Endothelial cell (in vitro differentiated cells): ENCODE data around the gene SMIM34. TPM values are rescaled to one million over a fixed set of nuclear protein-coding genes. Genes with fewer than 3 reads are reported as not detected.
"Not testable (repeated sequence)": the region's sequence is repeated elsewhere in the genome, so short reads cannot be mapped to it uniquely, and the experiment has no call there.

Source experiments
- DNase-seq: peaks from one replicate; pipeline ENCODE4 v3.0.0; 2021; ENCODE audit warnings: low spot score
- H3K27ac Mint-ChIP-seq: one replicate; pipeline ENCODE4 v1.8.0; 2021; ENCODE audit warnings: mixed read lengths, inconsistent platforms; ENCODE audit not compliant: unreplicated experiment
- H3K27me3 Mint-ChIP-seq: one replicate; pipeline ENCODE4 v1.8.0; 2021; ENCODE audit warnings: mild to moderate bottlenecking, moderate library complexity, mixed read lengths, inconsistent platforms; ENCODE audit not compliant: unreplicated experiment
- H3K36me3 Mint-ChIP-seq: one replicate; pipeline ENCODE4 v1.8.0; 2021; ENCODE audit warnings: mild to moderate bottlenecking, low read depth, mixed read lengths, inconsistent platforms; ENCODE audit not compliant: unreplicated experiment
- H3K4me1 Mint-ChIP-seq: one replicate; pipeline ENCODE4 v1.8.0; 2021; ENCODE audit warnings: mild to moderate bottlenecking, mixed read lengths, inconsistent platforms; ENCODE audit not compliant: unreplicated experiment
- H3K4me3 Mint-ChIP-seq: one replicate; pipeline ENCODE4 v1.8.0; 2021; ENCODE audit warnings: mild to moderate bottlenecking, mixed read lengths, inconsistent platforms; ENCODE audit not compliant: unreplicated experiment
- H3K9me3 Mint-ChIP-seq: one replicate; pipeline ENCODE4 v1.8.0; 2021; ENCODE audit warnings: mixed read lengths, inconsistent platforms; ENCODE audit not compliant: unreplicated experiment
- long read RNA-seq: library from polyadenylated mRNA; unstranded; transcript quantifications from one replicate; pipeline ENCODE4 v2.0.0, GENCODE V29; 2020; ENCODE audit not compliant: unreplicated experiment
- total RNA-seq: library from RNA; stranded (reverse); fragmentation: NEBNext Ultra II Directional; extraction: Animal tissue kit (Norgen Biotek cat#: 25700); gene quantifications from one replicate; pipeline ENCODE4 v1.2.1, GENCODE V29; 2021; ENCODE audit not compliant: unreplicated experiment

Gene SMIM34, protein sequence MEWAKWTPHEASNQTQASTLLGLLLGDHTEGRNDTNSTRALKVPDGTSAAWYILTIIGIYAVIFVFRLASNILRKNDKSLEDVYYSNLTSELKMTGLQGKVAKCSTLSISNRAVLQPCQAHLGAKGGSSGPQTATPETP
- not detected for total RNA-seq
- long read RNA-seq = 0 reads

DNA sequence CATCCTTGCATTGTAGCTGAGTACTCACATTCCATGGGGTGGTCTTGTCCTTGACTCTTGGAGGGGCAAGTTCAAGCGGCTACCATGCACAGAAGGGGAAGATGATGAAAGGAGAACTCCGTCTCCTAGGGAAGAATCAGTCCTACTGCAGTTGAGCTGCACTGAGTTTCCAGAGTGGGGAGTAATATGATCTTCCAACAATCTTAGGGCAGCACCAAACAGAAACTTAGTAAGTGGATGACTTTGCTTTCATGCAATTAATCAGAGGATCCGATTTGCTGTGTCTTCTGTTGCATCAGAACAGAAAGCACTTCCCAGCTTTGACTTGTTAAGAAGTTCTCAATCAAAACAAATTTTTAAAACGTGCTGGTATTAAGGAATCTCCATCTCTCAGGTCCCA lies at the start of gene SMIM34:
Gene SMIM34 (minus strand): TSS at position 147 of the 400 bp plus-strand sequence. CDS start 112 bp downstream, at position 35.
- H3K9me3 Mint-ChIP-seq, H3K27me3 Mint-ChIP-seq, H3K4me3 Mint-ChIP-seq, H3K36me3 Mint-ChIP-seq, H3K27ac Mint-ChIP-seq, DNase-seq, H3K4me1 Mint-ChIP-seq: not testable (repeated sequence)

DNA sequence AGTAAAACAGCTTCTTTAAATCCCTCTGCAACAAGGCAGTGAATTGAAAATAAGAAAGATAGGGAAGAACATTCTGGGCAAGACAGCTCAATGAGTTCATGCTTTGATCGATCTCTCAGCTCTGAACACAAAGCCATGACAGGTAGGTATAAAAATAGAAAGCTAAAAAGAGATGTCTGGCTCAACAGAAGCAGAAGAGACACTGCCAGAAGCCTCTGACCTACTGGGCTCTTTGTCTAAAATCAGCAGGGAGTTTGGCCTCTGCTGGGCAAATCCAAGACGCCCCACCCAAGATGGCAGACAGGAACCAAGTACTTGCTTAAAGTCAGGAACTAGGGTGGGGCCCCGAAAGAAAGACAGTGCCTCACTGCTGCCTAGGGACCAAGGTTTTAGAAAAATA lies 43.6 kb upstream of the SMIM34 start:
- not testable (repeated sequence) for H3K27me3 Mint-ChIP-seq, H3K36me3 Mint-ChIP-seq, H3K27ac Mint-ChIP-seq, DNase-seq, H3K9me3 Mint-ChIP-seq, H3K4me1 Mint-ChIP-seq, H3K4me3 Mint-ChIP-seq

DNA sequence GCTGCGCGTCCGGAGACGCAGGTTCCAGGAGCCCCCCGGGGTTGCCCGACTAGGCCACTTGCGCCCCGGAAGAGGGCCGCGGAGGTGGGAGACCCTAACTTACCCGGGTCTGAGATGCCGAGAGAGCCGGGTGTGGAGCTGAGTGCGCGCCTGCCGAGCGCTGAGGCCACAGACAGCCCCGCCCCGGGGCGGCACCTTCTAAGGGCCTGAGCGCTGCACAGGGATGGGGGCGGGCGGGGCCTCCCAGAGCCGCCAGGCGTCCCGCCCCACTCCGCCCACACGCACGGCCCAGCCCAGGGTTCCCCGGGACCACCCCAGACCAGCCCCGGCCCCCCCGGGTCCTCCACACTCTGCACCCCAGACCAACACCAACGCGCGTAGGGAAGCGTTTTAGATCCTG lies 35.7 kb upstream of the SMIM34 start:
- not testable (repeated sequence) for H3K27ac Mint-ChIP-seq, H3K4me1 Mint-ChIP-seq, H3K27me3 Mint-ChIP-seq, DNase-seq, H3K4me3 Mint-ChIP-seq, H3K36me3 Mint-ChIP-seq, H3K9me3 Mint-ChIP-seq

- not testable (repeated sequence) for DNase-seq, H3K27me3 Mint-ChIP-seq, H3K4me3 Mint-ChIP-seq, H3K27ac Mint-ChIP-seq, H3K9me3 Mint-ChIP-seq, H3K36me3 Mint-ChIP-seq, H3K4me1 Mint-ChIP-seq
These were observed 34.5 kb upstream of the SMIM34 start for GRCh38 chr21:34458266-34458665.

DNA sequence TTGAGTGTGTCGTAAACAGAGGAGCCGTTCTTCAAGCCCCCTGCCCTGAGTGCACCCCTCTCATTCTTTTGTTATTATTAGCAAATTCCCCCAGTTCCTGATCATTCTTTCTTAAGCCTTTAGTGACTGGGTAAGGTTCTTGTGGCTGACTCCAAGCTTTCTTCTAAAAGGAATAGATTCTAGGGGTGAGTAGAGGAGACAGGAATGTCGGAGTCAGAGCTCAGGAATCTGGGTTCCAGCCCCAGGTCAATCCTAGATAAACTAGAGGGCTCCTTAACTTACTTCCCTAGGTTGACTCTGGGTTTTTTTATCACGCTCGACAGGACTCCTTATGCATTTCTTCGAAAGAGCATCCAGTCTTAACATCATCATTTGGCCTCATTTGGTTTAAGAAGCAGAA lies 32.4 kb upstream of the SMIM34 start:
- H3K4me3 Mint-ChIP-seq, DNase-seq, H3K27me3 Mint-ChIP-seq, H3K4me1 Mint-ChIP-seq, H3K36me3 Mint-ChIP-seq, H3K9me3 Mint-ChIP-seq, H3K27ac Mint-ChIP-seq: not testable (repeated sequence)

GRCh38 chr21:34455628-34456027 lies 31.9 kb upstream of the SMIM34 start:
- not testable (repeated sequence) for H3K4me1 Mint-ChIP-seq, H3K27me3 Mint-ChIP-seq, H3K9me3 Mint-ChIP-seq, DNase-seq, H3K4me3 Mint-ChIP-seq, H3K27ac Mint-ChIP-seq, H3K36me3 Mint-ChIP-seq

DNA sequence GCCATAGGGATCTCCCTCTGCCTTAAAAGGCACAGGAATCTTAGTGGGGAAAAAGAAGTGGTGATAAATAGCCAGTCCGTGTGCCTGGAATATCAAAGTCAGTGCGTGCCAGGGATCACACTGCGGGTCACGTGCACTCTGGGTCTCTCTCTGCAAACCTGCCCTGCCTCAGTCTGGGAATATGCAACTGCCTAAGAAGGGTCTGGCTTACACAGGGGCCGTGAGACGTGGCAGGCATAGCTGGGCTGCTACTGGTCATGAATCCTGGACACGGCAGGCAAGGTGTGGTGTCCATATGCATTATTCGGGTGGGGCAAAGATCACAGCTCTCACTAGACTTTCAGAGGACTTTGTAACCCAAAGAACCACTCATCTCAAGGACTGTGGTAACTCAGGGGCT lies 23.3 kb upstream of the SMIM34 start:
- not testable (repeated sequence) for H3K9me3 Mint-ChIP-seq, H3K4me3 Mint-ChIP-seq, H3K27ac Mint-ChIP-seq, DNase-seq, H3K27me3 Mint-ChIP-seq, H3K36me3 Mint-ChIP-seq, H3K4me1 Mint-ChIP-seq

DNA sequence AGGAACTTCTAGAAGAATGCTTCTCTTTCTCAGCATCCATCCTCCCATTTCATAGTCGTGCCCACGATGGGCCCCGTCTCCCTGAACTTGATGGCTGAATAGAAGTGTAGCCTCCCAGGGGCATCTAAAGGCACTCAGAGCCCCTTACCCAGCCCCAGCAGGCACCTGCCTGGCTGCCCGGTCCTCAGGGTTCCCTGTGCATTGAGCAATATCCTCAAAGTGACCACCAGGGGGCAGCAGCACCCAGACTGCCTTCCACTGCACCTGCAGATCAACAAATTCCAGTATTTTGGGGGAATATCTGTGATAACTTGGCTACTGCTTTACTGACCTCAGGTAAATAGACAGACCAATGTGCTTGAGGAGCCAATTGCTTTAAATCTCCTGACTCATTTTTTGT lies 19.7 kb upstream of the SMIM34 start:
- H3K36me3 Mint-ChIP-seq, H3K4me1 Mint-ChIP-seq, H3K27ac Mint-ChIP-seq, H3K4me3 Mint-ChIP-seq, DNase-seq, H3K27me3 Mint-ChIP-seq, H3K9me3 Mint-ChIP-seq: not testable (repeated sequence)

DNA sequence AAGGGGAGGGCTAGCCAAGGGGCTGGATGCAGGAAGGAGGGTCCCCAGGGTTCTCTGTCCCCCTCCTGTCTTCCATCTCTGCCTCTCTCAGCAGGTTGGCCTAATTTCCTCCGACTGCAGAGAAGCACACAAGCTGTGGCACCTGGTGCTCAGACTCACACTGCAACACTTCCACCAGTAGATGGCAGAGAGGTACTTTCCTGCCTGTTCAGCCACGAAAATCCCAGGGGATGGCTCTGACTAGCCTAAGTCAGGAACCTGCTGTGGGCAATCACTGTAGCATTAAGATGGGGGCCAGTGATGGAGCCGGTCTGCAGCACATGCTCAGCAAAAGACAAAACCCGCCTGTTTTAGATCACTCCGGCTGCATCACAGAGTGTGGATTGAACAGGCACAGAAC lies 6.0 kb upstream of the SMIM34 start:
- DNase-seq, H3K4me3 Mint-ChIP-seq, H3K9me3 Mint-ChIP-seq, H3K36me3 Mint-ChIP-seq, H3K27ac Mint-ChIP-seq, H3K4me1 Mint-ChIP-seq, H3K27me3 Mint-ChIP-seq: not testable (repeated sequence)

DNA sequence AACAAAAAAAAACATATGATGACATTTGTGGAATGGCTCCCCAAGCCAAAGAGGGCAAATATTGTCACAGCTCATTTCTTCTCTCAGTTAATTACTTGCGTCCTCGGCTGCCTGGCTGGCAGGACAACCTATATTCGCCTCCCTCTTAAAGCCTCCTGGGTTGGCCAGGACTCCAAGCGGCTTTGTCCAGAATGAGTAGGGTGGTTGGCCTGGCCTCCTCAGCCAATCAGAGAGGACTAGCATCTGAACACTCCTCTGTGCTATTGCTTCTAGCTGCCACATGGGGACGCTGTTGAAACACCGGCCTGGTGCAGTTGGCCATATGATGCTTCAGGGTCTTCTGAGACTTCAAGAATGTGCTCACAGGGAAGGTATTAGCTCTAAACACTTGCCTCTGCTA lies 4.7 kb upstream of the SMIM34 start:
- H3K4me3 Mint-ChIP-seq, H3K36me3 Mint-ChIP-seq, H3K9me3 Mint-ChIP-seq, H3K4me1 Mint-ChIP-seq, H3K27ac Mint-ChIP-seq, H3K27me3 Mint-ChIP-seq, DNase-seq: not testable (repeated sequence)

GRCh38 chr21:34427339-34427738 lies 3.6 kb upstream of the SMIM34 start:
- H3K4me1 Mint-ChIP-seq, H3K4me3 Mint-ChIP-seq, H3K27me3 Mint-ChIP-seq, H3K9me3 Mint-ChIP-seq, H3K36me3 Mint-ChIP-seq, H3K27ac Mint-ChIP-seq, DNase-seq: not testable (repeated sequence)

DNA sequence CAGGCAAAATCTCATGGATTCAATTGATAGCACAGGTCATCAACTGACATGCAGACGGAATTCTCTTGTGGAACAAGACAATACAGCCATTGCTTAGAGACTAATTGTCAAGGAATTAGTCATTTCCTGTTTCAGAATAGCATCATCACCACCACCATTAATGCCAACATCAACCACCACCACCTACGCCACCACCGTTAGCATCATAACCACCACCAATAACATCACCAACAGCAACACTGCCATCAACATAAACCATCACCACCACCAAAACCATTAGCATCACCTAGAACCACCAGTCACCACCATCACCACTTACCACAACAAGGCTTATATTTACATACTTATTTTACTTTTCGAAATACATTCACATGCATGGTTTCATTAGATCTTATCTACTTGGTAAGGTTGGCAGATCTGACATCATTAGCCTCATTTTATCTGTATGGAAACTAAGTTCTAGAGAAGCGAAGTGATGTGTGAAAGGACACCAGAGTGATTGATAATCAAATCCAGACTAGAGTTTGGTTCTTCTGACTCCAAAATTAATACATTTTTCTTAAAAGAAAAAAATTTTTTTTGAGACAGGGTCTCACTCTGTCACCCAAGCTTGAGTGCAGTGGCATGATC lies 6.2 kb downstream of the SMIM34 start:
- not testable (repeated sequence) for H3K36me3 Mint-ChIP-seq, DNase-seq, H3K4me3 Mint-ChIP-seq, H3K27me3 Mint-ChIP-seq, H3K9me3 Mint-ChIP-seq, H3K27ac Mint-ChIP-seq, H3K4me1 Mint-ChIP-seq
